Calu3 (cell line): ENCODE results near the gene SHMT2. TPM values are rescaled to one million over a fixed set of nuclear protein-coding genes. Genes with fewer than 3 reads are reported as not detected.
A peak's percentile ranks its signal among the peaks of the same experiment; 100 is the strongest.

Source experiments
- BruUV-seq: library from RNA; stranded (reverse); fragments of 400-500 nt; replicated peaks from 2 replicates; lab custom pipeline; 2021; lab: Mats Ljungman, UMichigan
- CTCF ChIA-PET: fragments of 300-600 bp; sonication (Branson Sonifier 250); formaldehyde crosslinking; loops from one replicate; lab custom pipeline; 2022; ENCODE audit warnings: antibody characterized with exemption; lab: Charles Lee
- DNase-seq: peaks from one replicate; pipeline ENCODE4 v3.0.0; 2022
- H3K27ac Mint-ChIP-seq: one replicate; pipeline ENCODE4 v1.8.0; 2022; ENCODE audit warnings: mixed read lengths; ENCODE audit not compliant: unreplicated experiment
- H3K27me3 Mint-ChIP-seq: one replicate; pipeline ENCODE4 v1.8.0; 2022; ENCODE audit warnings: mixed read lengths; ENCODE audit not compliant: unreplicated experiment
- H3K36me3 Mint-ChIP-seq: one replicate; pipeline ENCODE4 v1.8.0; 2022; ENCODE audit warnings: mild to moderate bottlenecking, moderate library complexity, mixed read lengths; ENCODE audit not compliant: insufficient read depth, unreplicated experiment
- H3K4me1 Mint-ChIP-seq: one replicate; pipeline ENCODE4 v1.8.0; 2022; ENCODE audit warnings: mild to moderate bottlenecking, low read depth, mixed read lengths; ENCODE audit not compliant: unreplicated experiment
- H3K4me3 Mint-ChIP-seq: one replicate; pipeline ENCODE4 v1.8.0; 2022; ENCODE audit warnings: mild to moderate bottlenecking, low read depth, moderate library complexity, mixed read lengths; ENCODE audit not compliant: unreplicated experiment
- H3K9me3 Mint-ChIP-seq: one replicate; pipeline ENCODE4 v1.8.0; 2022; ENCODE audit warnings: low read depth, mixed read lengths; ENCODE audit not compliant: unreplicated experiment
- intact Hi-C: fragments of 100-400 bp; cut with micrococcal nuclease; formaldehyde crosslinking; loops from one replicate; pipeline ENCODE4 v1.10.0; 2022; ENCODE audit not compliant: unreplicated experiment
- total RNA-seq: library from RNA; stranded (reverse); gene quantifications from 2 replicates; pipeline ENCODE4 v1.2.3, GENCODE V29; 2022
- TF ChIP-seq, protein P1 (sequence below): fragments of 200-600 bp; IDR thresholded peaks from one replicate; pipeline ENCODE4 v1.8.0; 2022; ENCODE audit warnings: antibody characterized with exemption; ENCODE audit not compliant: unreplicated experiment

Gene SHMT2
- total RNA-seq, 1 experiment from 2014 or later, result 243 TPM

DNA sequence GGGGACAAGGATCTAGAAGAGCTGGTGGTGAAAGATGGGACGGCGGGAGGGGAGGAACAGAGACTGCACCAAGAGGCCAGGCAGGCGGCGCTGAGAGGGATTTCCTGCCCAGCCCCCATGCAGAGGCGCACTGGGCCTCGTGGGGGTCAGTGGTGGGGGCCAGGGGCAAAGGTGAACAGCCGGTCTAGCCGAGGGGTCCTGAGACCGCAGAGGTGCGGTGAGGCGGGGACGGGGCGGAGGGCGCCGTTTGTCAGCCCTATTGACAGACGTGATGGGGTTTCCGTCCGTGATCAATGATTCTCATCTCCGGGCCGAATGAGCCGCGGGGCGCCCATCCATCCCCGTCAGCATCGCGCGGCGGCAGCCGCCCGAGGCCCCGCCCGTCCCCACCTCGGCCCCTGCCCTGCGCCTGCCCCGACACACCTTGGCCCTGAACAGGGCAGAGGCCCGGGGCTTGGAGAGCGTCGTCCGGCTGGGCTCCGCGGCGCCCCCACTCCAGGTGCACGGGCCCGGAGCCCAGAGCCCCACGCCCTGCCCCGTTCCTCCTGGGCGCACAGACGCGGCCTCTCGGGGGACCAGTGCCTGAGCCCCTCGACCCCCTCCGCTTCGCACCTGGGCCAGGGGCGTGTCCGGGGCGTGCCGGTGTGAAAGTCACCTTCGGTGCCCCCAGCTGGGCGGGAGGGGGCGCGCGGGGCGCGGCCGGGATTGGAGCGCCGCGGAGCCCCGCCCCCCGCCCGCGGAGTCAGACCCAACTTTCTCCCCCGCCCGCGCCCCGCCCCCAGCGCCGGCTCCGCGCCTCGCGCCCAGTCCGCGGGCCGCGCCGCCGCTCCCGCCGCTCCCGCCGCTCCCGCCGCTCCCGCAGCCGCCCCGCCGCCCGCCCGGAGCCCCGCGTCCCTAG lies 13.2 kb upstream of the SHMT2 start, which contains the start of gene NXPH4:
TSS of gene NXPH4 (plus strand) at position 781 of the 898 bp plus-strand sequence. CDS start 176 bp downstream, outside the sequence.
- Mint-ChIP-seq H3K27me3 (peaks cover 70% of the 10 kb centered on the region), H3K4me1 (peaks cover 55% of the 10 kb centered on the region), H3K36me3 (peaks cover 10% of the 10 kb centered on the region), H3K9me3 (no peaks in the 10 kb centered on the region), H3K27ac (peak within 1 kb of the TSS; percentile 34), H3K4me3 (peak within 1 kb of the TSS; percentile 71)
- intact Hi-C loops, result no loop called here
- CTCF ChIA-PET, result interaction anchor here (2.2 kb wide), 1 partner anchor 13 kb away, joined by 12 read pairs; the partner anchor contains the start of gene SHMT2
- TF ChIP-seq, protein P1, sequence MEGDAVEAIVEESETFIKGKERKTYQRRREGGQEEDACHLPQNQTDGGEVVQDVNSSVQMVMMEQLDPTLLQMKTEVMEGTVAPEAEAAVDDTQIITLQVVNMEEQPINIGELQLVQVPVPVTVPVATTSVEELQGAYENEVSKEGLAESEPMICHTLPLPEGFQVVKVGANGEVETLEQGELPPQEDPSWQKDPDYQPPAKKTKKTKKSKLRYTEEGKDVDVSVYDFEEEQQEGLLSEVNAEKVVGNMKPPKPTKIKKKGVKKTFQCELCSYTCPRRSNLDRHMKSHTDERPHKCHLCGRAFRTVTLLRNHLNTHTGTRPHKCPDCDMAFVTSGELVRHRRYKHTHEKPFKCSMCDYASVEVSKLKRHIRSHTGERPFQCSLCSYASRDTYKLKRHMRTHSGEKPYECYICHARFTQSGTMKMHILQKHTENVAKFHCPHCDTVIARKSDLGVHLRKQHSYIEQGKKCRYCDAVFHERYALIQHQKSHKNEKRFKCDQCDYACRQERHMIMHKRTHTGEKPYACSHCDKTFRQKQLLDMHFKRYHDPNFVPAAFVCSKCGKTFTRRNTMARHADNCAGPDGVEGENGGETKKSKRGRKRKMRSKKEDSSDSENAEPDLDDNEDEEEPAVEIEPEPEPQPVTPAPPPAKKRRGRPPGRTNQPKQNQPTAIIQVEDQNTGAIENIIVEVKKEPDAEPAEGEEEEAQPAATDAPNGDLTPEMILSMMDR, result no peak
- DNase-seq, result peak; percentile 61
- BruUV-seq, result no TSS peak

DNA sequence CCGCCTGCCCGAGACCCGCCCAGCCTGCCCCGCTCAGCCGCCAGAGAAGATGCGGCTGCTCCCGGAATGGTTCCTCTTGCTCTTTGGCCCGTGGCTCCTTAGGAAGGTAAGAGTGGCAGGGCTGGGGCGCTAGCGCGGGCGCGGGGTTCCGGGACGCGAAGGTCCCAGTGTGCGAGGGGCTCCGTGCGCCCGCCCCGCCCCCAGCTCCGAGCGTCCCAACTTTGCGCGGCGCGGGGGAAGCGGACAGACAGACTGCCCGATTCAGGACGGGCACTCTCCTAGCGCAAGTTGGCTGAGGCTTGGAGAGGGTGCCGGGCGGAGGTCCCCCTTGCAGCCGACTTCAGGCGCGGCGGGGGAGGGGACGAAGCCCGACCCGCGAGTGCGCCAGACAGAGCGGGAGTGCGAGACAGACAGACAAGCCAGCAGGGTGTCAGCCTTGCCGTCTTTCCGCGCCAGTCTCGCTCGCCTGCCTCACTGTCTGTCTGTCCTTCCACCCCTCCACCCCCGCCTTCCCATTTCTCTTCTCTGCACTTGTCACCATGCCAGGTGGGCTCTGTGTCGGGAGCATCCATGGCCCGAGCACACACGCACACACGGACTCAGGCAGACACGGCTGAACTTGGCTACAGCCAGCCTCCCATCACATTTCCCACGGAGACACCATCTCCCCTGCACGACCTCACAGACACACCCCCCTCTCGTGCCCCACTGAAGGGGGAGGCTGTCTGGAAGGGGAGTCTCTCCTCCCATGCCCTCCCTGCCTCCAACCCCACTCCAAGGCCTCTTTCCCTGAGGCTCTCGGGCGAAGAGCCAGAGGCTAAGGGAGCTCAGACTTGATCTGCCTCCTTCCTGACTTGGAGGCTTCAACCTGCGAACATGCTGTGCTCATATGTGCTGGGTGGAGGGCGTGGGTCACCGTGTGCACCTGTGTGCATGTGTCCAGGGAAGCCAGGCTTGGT lies 12.3 kb upstream of the SHMT2 start:
- DNase-seq, result no peak
- peaks cover 10% of the 10 kb centered on the region for H3K36me3 Mint-ChIP-seq
- TF ChIP-seq, protein P1, result no peak
- peaks cover 64% of the 10 kb centered on the region for H3K4me1 Mint-ChIP-seq
- no peaks in the 10 kb centered on the region for H3K9me3 Mint-ChIP-seq
- CTCF ChIA-PET, result interaction anchor here (1.1 to 2.2 kb wide), 2 partner anchors 13 to 26 kb away, joined by 3 to 12 read pairs; partner anchors contain the start of gene SHMT2
- H3K27me3 Mint-ChIP-seq, result peaks cover 79% of the 10 kb centered on the region
- H3K27ac Mint-ChIP-seq, result no peak overlapping the region
- no TSS peak for BruUV-seq
- intact Hi-C loops, result no loop called here
- peak overlapping the region; percentile 71 for H3K4me3 Mint-ChIP-seq

DNA sequence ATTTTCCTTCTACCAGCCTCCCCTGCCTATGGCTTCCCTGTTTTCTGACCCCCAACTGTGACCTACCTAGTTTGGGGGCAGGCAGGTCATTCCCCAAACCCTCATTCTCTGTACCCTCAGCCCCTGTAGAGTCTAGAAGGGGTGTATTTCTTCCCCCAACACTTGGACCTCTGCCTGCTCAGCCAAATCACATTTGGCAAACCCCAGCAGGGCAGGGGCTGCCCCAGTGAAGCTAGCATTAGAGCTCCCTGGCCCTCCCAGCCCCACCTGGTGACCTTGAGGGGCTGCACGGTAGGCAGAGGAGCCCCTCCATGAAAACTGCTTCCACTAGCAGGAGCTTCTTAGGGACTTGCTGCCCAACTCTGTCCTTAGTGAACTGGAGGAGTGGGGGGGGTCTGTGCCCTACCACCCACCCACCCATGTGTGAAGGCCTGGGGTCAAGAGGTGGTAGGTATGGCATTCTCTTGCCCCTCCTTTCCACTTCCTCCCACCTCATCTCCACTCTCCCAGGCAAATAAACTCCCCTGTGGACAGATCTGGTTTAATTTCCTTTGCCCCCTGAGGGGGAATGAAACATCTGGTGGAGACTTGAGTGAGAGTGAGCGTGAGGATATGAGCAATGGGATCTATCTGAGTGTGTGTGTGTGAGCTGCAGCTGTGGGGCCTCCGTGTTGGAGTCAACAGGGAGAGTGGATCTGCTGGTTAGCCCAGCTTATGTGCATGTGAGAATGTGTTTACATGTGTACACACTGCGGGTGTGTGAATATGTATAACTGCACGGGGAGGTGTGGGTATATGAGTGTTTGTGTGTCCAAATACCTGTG lies 11.3 kb upstream of the SHMT2 start:
- no peak for DNase-seq
- Mint-ChIP-seq H3K4me3 (peak overlapping the region; percentile 71), H3K36me3 (peaks cover 15% of the 10 kb centered on the region), H3K9me3 (no peaks in the 10 kb centered on the region), H3K27ac (peak overlapping the region; percentile 15), H3K4me1 (peaks cover 63% of the 10 kb centered on the region), H3K27me3 (peaks cover 89% of the 10 kb centered on the region)
- intact Hi-C loops, result no loop called here
- TF ChIP-seq, protein P1, result no peak
- BruUV-seq, result no TSS peak
- CTCF ChIA-PET, result interaction anchor here (1.1 to 2.2 kb wide), 2 partner anchors 12 to 25 kb away, joined by 3 to 12 read pairs; partner anchors contain the start of gene SHMT2
